Mammary epithelial cell (primary cell): Measurements from ENCODE around the gene DAPK3.

ENCODE experiments used
- EZH2 ChIP-seq: IDR thresholded peaks from 2 replicates; pipeline ENCODE4 v1.6.1; 2012; ENCODE audit warnings: low read length, inconsistent platforms, borderline replicate concordance
- TF ChIP-seq, protein P1 (sequence below), 2 donors: IDR thresholded peaks in 1 of 2; conservative IDR thresholded peaks in 1 of 2; 2 replicates each; pipeline ENCODE4 v1.5.1; 2011 to 2012; ENCODE audit warnings: inconsistent platforms in 2 of 2, low read length in 2 of 2, mild to moderate bottlenecking in 2 of 2, control low read depth in 1 of 2, low read depth in 1 of 2; ENCODE audit not compliant: insufficient read depth in 1 of 2; ENCODE audit errors: extremely low read depth in 1 of 2

DNA sequence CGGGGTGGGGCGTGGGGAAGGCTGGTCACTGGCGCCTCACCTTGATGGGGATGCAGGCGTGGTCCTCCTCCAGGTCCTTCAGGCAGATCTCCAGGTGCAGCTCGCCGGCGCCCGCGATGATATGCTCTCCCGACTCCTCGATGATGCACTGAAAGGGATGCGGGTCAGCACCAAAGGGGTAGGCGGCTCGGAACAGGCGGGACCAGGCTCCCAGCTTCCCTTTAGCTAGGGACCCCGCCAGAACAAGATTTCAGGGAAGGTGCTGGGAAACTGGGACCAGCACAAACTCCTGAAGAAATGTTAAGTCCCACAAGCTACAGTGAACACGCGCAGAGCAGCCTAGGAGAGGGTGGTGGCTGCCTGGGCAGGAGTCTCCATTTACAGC is 8.4 kb upstream of the DAPK3 start:
- TF ChIP-seq, protein P1, sequence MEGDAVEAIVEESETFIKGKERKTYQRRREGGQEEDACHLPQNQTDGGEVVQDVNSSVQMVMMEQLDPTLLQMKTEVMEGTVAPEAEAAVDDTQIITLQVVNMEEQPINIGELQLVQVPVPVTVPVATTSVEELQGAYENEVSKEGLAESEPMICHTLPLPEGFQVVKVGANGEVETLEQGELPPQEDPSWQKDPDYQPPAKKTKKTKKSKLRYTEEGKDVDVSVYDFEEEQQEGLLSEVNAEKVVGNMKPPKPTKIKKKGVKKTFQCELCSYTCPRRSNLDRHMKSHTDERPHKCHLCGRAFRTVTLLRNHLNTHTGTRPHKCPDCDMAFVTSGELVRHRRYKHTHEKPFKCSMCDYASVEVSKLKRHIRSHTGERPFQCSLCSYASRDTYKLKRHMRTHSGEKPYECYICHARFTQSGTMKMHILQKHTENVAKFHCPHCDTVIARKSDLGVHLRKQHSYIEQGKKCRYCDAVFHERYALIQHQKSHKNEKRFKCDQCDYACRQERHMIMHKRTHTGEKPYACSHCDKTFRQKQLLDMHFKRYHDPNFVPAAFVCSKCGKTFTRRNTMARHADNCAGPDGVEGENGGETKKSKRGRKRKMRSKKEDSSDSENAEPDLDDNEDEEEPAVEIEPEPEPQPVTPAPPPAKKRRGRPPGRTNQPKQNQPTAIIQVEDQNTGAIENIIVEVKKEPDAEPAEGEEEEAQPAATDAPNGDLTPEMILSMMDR (conservative IDR thresholded peaks at IDR 0.05 in 1 of 2, IDR thresholded peaks at IDR 0.05 in 1 of 2; ENCODE audit: extremely low read depth in 1 of 2, insufficient read depth in 1 of 2, low read depth in 1 of 2, low read length in 2 of 2): no peak
- no peak for TF ChIP-seq EZH2
